ENCODE results near the gene FGFBP3. TPM values are rescaled to one million over a fixed set of nuclear protein-coding genes. Genes with fewer than 3 reads are reported as not detected.

FGFBP3 gene
- total RNA-seq, 1 donor from 2014 or later, result 3.1 TPM

GRCh38 chr10:91891125-91892001, 17.9 kb downstream of the FGFBP3 start:
- Mint-ChIP-seq H3K36me3 (ENCODE audit: unreplicated experiment) (no peaks in the 10 kb centered on the region), H3K27ac (ENCODE audit: unreplicated experiment) (no peak overlapping the region), H3K9me3 (ENCODE audit: unreplicated experiment) (no peaks in the 10 kb centered on the region), H3K4me1 (ENCODE audit: unreplicated experiment) (peaks cover 13% of the 10 kb centered on the region), H3K4me3 (ENCODE audit: unreplicated experiment) (no peak overlapping the region), H3K27me3 (ENCODE audit: unreplicated experiment) (no peaks in the 10 kb centered on the region)
- DNase-seq (ENCODE audit: extremely low spot score, unreplicated experiment), result no peak
- no peak for TF ChIP-seq CTCF (IDR thresholded peaks at IDR 0.05)

GRCh38 chr10:91887272-91888076, 21.8 kb downstream of the FGFBP3 start:
- no peaks in the 10 kb centered on the region for H3K27me3 Mint-ChIP-seq (ENCODE audit: unreplicated experiment)
- peak overlapping the region; percentile 79 for H3K4me3 Mint-ChIP-seq (ENCODE audit: unreplicated experiment)
- no peaks in the 10 kb centered on the region for H3K9me3 Mint-ChIP-seq (ENCODE audit: unreplicated experiment)
- no peaks in the 10 kb centered on the region for H3K36me3 Mint-ChIP-seq (ENCODE audit: unreplicated experiment)
- peak; percentile 83 for DNase-seq (ENCODE audit: extremely low spot score, unreplicated experiment)
- no peak for TF ChIP-seq CTCF (IDR thresholded peaks at IDR 0.05)
- H3K27ac Mint-ChIP-seq (ENCODE audit: unreplicated experiment), result no peak overlapping the region
- H3K4me1 Mint-ChIP-seq (ENCODE audit: unreplicated experiment), result peaks cover 27% of the 10 kb centered on the region

GRCh38 chr10:91886954-91887271, 22.4 kb downstream of the FGFBP3 start:
- H3K4me3 Mint-ChIP-seq (ENCODE audit: unreplicated experiment), result peak overlapping the region; percentile 79
- no peaks in the 10 kb centered on the region for H3K27me3 Mint-ChIP-seq (ENCODE audit: unreplicated experiment)
- H3K27ac Mint-ChIP-seq (ENCODE audit: unreplicated experiment), result no peak overlapping the region
- TF ChIP-seq CTCF (IDR thresholded peaks at IDR 0.05), result no peak
- no peaks in the 10 kb centered on the region for H3K9me3 Mint-ChIP-seq (ENCODE audit: unreplicated experiment)
- no peaks in the 10 kb centered on the region for H3K36me3 Mint-ChIP-seq (ENCODE audit: unreplicated experiment)
- no peak for DNase-seq (ENCODE audit: extremely low spot score, unreplicated experiment)
- peaks cover 27% of the 10 kb centered on the region for H3K4me1 Mint-ChIP-seq (ENCODE audit: unreplicated experiment)

- Mint-ChIP-seq H3K36me3 (ENCODE audit: unreplicated experiment) (no peaks in the 10 kb centered on the region), H3K27ac (ENCODE audit: unreplicated experiment) (peak overlapping the region; percentile 9), H3K9me3 (ENCODE audit: unreplicated experiment) (no peaks in the 10 kb centered on the region), H3K4me3 (ENCODE audit: unreplicated experiment) (no peak overlapping the region), H3K4me1 (ENCODE audit: unreplicated experiment) (peaks cover 27% of the 10 kb centered on the region), H3K27me3 (ENCODE audit: unreplicated experiment) (no peaks in the 10 kb centered on the region)
- TF ChIP-seq CTCF (IDR thresholded peaks at IDR 0.05), result no peak
- DNase-seq (ENCODE audit: extremely low spot score, unreplicated experiment), result peak; percentile 51
These were observed 23.8 kb downstream of the FGFBP3 start for GRCh38 chr10:91885362-91886079.
